GM10248 (cell line): Measurements from ENCODE around the gene CHAT.

Experiments
- CTCF ChIA-PET: fragments of 300-600 bp; sonication (Branson Sonifier 250); formaldehyde crosslinking; extraction: SDS; loops from one replicate; lab custom pipeline; 2021; ENCODE audit warnings: antibody characterized with exemption; lab: Yijun Ruan, JAX
- POLR2A ChIA-PET: fragments of 350-650 bp; sonication (Branson Sonifier 250); formaldehyde crosslinking; extraction: SDS; loops from one replicate; lab custom pipeline; 2020; ENCODE audit warnings: antibody characterized with exemption; lab: Yijun Ruan, JAX
- DNase-seq: peaks from one replicate; pipeline ENCODE4 v3.0.0; 2012; ENCODE audit errors: extremely low spot score
- CTCF ChIP-seq: IDR thresholded peaks from 2 replicates; pipeline ENCODE4 v1.5.1; 2012; ENCODE audit warnings: mild to moderate bottlenecking, low read depth; ENCODE audit errors: extremely low read depth, missing control alignments, control extremely low read depth

CHAT gene

GRCh38 chr10:49618821-49619220, 5.0 kb downstream of the CHAT start:
- TF ChIP-seq CTCF = no peak
- ChIA-PET POLR2A (no interaction called here), CTCF (interaction anchor here (2.6 kb wide), 1 partner anchor 23 kb away, joined by 6 read pairs; no protein-coding TSS in a partner anchor)
- DNase-seq = no peak

GRCh38 chr10:49619613-49620012, 5.8 kb downstream of the CHAT start:
- ChIA-PET POLR2A (no interaction called here), CTCF (interaction anchor here (2.6 kb wide), 1 partner anchor 24 kb away, joined by 6 read pairs; no protein-coding TSS in a partner anchor)
- no peak for TF ChIP-seq CTCF
- no peak for DNase-seq

- DNase-seq = no peak
- TF ChIP-seq CTCF = no peak
- ChIA-PET CTCF (interaction anchor here (1.3 to 2.6 kb wide), 2 partner anchors 25 to 27 kb away, joined by 3 to 6 read pairs; no protein-coding TSS in a partner anchor), POLR2A (no interaction called here)
These were observed 6.5 kb downstream of the CHAT start for GRCh38 chr10:49620286-49620810.

- POLR2A ChIA-PET = no interaction called here
- CTCF ChIA-PET = interaction anchor here (1.3 to 2.6 kb wide), 2 partner anchors 25 to 27 kb away, joined by 3 to 6 read pairs; no protein-coding TSS in a partner anchor
- DNase-seq = no peak
These were observed 7.1 kb downstream of the CHAT start for GRCh38 chr10:49620841-49621378.

GRCh38 chr10:49621561-49621960, 7.7 kb downstream of the CHAT start:
- CTCF ChIA-PET = no interaction called here
- TF ChIP-seq CTCF = no peak
- POLR2A ChIA-PET = no interaction called here
- no peak for DNase-seq

More at GRCh38 chr10:49620841-49621378, 7.1 kb downstream of the CHAT start:
- TF ChIP-seq CTCF = no peak

- POLR2A ChIA-PET = no interaction called here
- no peak for DNase-seq
- CTCF ChIA-PET = no interaction called here
- no peak for TF ChIP-seq CTCF
These were observed 8.9 kb downstream of the CHAT start for GRCh38 chr10:49622426-49623425.
